CD14-positive monocyte (primary cell): ENCODE results near the gene PANX1. TPM values are rescaled to one million over a fixed set of nuclear protein-coding genes. Genes with fewer than 3 reads are reported as not detected.
A peak's percentile ranks its signal among the peaks of the same experiment; 100 is the strongest.

ENCODE experiments used
- DNase-seq, 3 donors: peaks; one replicate each; pipeline ENCODE4 v3.0.0-alpha.2; 2011 to 2022
- H2AFZ ChIP-seq: 2 replicates; pipeline ENCODE4 v1.6.0; 2012; ENCODE audit warnings: mild to moderate bottlenecking, low read depth, low read length, inconsistent platforms; ENCODE audit not compliant: insufficient read depth, poor library complexity, severe bottlenecking
- H3K27ac ChIP-seq, 2 donors: 1 replicate in 1 of 2; 2 replicates in 1 of 2; pipeline ENCODE4 v1.5.1; 2012 to 2013; ENCODE audit warnings: low read length in 2 of 2, control low read depth in 1 of 2, inconsistent platforms in 1 of 2, low read depth in 1 of 2, mild to moderate bottlenecking in 1 of 2
- H3K27me3 ChIP-seq, 2 donors: one replicate each; pipeline versions ENCODE4 v1.6.0 to v1.6.1; 2011 to 2013; ENCODE audit warnings: low read length in 2 of 2; ENCODE audit not compliant: control insufficient read depth in 2 of 2, insufficient read depth in 2 of 2
- H3K36me3 ChIP-seq, 2 donors: replicated peaks in 1 of 2; 1 replicate in 1 of 2; 2 replicates in 1 of 2; pipeline versions ENCODE4 v1.5.1 to v1.6.1; 2012 to 2013; ENCODE audit warnings: low read length in 2 of 2, control low read depth in 1 of 2, inconsistent platforms in 1 of 2, mild to moderate bottlenecking in 1 of 2; ENCODE audit not compliant: insufficient read depth in 2 of 2, control insufficient read depth in 1 of 2
- H3K4me1 ChIP-seq, 2 donors: 1 replicate in 1 of 2; 2 replicates in 1 of 2; pipeline versions ENCODE4 v1.5.1 to v1.6.1; 2012 to 2013; ENCODE audit warnings: low read length in 2 of 2, control low read depth in 1 of 2, inconsistent platforms in 1 of 2, mild to moderate bottlenecking in 1 of 2, moderate library complexity in 1 of 2; ENCODE audit not compliant: insufficient read depth in 2 of 2, control insufficient read depth in 1 of 2
- H3K4me2 ChIP-seq: replicated peaks from 2 replicates; pipeline ENCODE3; 2012; ENCODE audit warnings: low read length, moderate library complexity, mild to moderate bottlenecking; ENCODE audit not compliant: poor library complexity, severe bottlenecking; ENCODE audit errors: extremely low read depth
- H3K4me3 ChIP-seq, 3 experiments: fragments of 200-600 bp in 1 of 3; sonication (generic) in 1 of 3; replicated peaks in 1 of 3; 1 replicate in 2 of 3; 2 replicates in 1 of 3; pipeline ENCODE4 v1.5.1; 2011 to 2013; ENCODE audit warnings: low read length in 3 of 3, mild to moderate bottlenecking in 3 of 3, control low read depth in 2 of 3, low read depth in 2 of 3, inconsistent platforms in 1 of 3, moderate library complexity in 1 of 3
- H3K79me2 ChIP-seq: 2 replicates; pipeline ENCODE4 v1.6.0; 2012; ENCODE audit warnings: mild to moderate bottlenecking, control low read depth, inconsistent platforms, low read length, moderate library complexity; ENCODE audit not compliant: insufficient read depth
- H3K9ac ChIP-seq: 2 replicates; pipeline ENCODE4 v1.6.0; 2017; ENCODE audit warnings: low read length, mild to moderate bottlenecking; ENCODE audit not compliant: insufficient read depth, poor library complexity, severe bottlenecking
- H3K9me3 ChIP-seq, 2 donors: replicated peaks in 1 of 2; 1 replicate in 1 of 2; 2 replicates in 1 of 2; pipeline versions ENCODE4 v1.5.1 to v1.6.1; 2012 to 2013; ENCODE audit warnings: low read length in 2 of 2, control low read depth in 1 of 2; ENCODE audit not compliant: control insufficient read depth in 1 of 2, insufficient read depth in 1 of 2
- H4K20me1 ChIP-seq: 2 replicates; pipeline ENCODE4 v1.6.0; 2012; ENCODE audit warnings: mild to moderate bottlenecking, low read length, control low read depth, moderate library complexity; ENCODE audit not compliant: insufficient read depth
- H3K27ac Mint-ChIP-seq, 7 donors: one replicate each; pipeline ENCODE4 v1.8.0; 2020; ENCODE audit warnings: mild to moderate bottlenecking in 7 of 7, mixed read lengths in 7 of 7, moderate library complexity in 6 of 7, inconsistent platforms in 2 of 7
- H3K27me3 Mint-ChIP-seq, 3 donors: one replicate each; pipeline ENCODE4 v1.8.0; 2021 to 2022; ENCODE audit warnings: low read depth in 3 of 3, mild to moderate bottlenecking in 3 of 3, mixed read lengths in 3 of 3, moderate library complexity in 3 of 3, inconsistent platforms in 1 of 3
- H3K36me3 Mint-ChIP-seq, 2 donors: one replicate each; pipeline ENCODE4 v1.8.0; 2020; ENCODE audit warnings: mixed read lengths in 2 of 2, inconsistent platforms in 1 of 2, mild to moderate bottlenecking in 1 of 2
- H3K4me1 Mint-ChIP-seq: one replicate; pipeline ENCODE4 v1.8.0; 2020; ENCODE audit warnings: mild to moderate bottlenecking, mixed read lengths
- H3K4me3 Mint-ChIP-seq, 2 donors: one replicate each; pipeline ENCODE4 v1.8.0; 2020; ENCODE audit warnings: mild to moderate bottlenecking in 2 of 2, mixed read lengths in 2 of 2, moderate library complexity in 1 of 2
- H3K9me3 Mint-ChIP-seq, 7 donors: one replicate each; pipeline ENCODE4 v1.8.0; 2020 to 2022; ENCODE audit warnings: mixed read lengths in 7 of 7, mild to moderate bottlenecking in 6 of 7, moderate library complexity in 6 of 7, inconsistent platforms in 2 of 7
- WGBS: methylation state at CpG from one replicate; pipeline ENCODE4 v1.1.5; 2013; ENCODE audit warnings: missing lambda C conversion rate; ENCODE audit not compliant: insufficient coverage; 5-methylcytosine and 5-hydroxymethylcytosine counted together
- intact Hi-C, 2 donors: fragments of 100-400 bp; cut with micrococcal nuclease; formaldehyde crosslinking; loops; one replicate each; pipeline versions ENCODE4 v1.15.0 to v1.15.1; 2023
- polyA plus RNA-seq, 3 donors: library from polyadenylated mRNA; depleted of rRNA in 1 of 3; unstranded in 2 of 3; stranded (reverse) in 1 of 3; fragments of 300-500 nt in 2 of 3; fragments of >200 nt in 1 of 3; fragmentation: Illumina TruSeq in 2 of 3; gene quantifications; 1 replicate in 2 of 3; 2 replicates in 1 of 3; pipeline ENCODE4 v1.2.3, GENCODE V29; 2012 to 2021
- TF ChIP-seq, protein P1 (sequence below): fragments of 200-600 bp; IDR thresholded peaks from one replicate; pipeline ENCODE4 v1.8.0; 2022; ENCODE audit warnings: antibody characterized with exemption, mild to moderate bottlenecking

The PANX1 gene
- polyA plus RNA-seq, 3 donors: 6.9 to 15.7 (median 12.7) TPM

DNA sequence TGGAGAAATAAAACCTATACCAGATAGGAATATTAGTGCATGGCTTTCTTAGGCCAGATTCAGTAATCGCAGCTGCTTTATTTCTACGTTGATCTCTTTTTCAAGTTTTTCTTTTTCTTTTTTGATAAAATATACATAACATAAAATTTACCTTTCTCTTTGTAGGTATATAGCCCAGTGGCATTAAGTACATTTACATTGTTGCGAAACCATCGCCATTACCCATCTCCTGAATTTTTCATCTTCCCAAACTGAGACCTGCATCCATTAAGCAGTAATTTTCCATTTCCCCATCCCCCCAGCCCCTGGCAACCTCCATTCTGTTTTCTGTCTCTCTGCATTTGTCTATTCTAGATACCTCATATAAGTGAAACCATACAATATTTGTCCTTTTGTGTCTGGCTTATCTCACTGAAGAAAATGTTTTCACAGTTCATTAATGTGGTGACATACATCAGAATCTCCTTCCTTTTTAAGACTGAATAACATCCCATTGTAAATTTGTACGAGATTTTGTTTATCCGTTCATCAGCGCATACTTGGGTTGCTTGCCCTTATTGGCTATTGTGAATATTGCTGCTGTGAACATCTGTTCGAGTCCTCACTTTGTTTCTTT, 41.4 kb downstream of the PANX1 start:
- Mint-ChIP-seq H3K27me3 (peaks cover 0 to 2% (median 0%) of the 10 kb centered on the region in 3 donors), H3K36me3 (peaks cover 17 to 32% of the 10 kb centered on the region in 2 donors), H3K4me1 (peaks cover 6% of the 10 kb centered on the region), H3K9me3 (peaks cover 0 to under 1% (median 0%) of the 10 kb centered on the region in 7 donors), H3K27ac (peak overlapping the region in 1 of 7 donors; percentile 22), H3K4me3 (no peak overlapping the region)
- intact Hi-C loops: no loop called here
- H3K36me3 ChIP-seq: peaks cover 6 to 33% of the 10 kb centered on the region in 2 donors
- H3K27ac ChIP-seq: no peak overlapping the region
- H3K79me2 ChIP-seq: peaks cover 32% of the 10 kb centered on the region
- H2AFZ ChIP-seq: no peak overlapping the region
- H3K4me2 ChIP-seq: no peak overlapping the region
- DNase-seq: no peak
- peaks cover 89% of the 10 kb centered on the region for H4K20me1 ChIP-seq
- peaks cover 0 to 4% of the 10 kb centered on the region in 2 donors for H3K9me3 ChIP-seq
- H3K4me1 ChIP-seq: peaks cover 0 to 5% of the 10 kb centered on the region in 2 donors
- H3K9ac ChIP-seq: no peak overlapping the region
- TF ChIP-seq, protein P1, sequence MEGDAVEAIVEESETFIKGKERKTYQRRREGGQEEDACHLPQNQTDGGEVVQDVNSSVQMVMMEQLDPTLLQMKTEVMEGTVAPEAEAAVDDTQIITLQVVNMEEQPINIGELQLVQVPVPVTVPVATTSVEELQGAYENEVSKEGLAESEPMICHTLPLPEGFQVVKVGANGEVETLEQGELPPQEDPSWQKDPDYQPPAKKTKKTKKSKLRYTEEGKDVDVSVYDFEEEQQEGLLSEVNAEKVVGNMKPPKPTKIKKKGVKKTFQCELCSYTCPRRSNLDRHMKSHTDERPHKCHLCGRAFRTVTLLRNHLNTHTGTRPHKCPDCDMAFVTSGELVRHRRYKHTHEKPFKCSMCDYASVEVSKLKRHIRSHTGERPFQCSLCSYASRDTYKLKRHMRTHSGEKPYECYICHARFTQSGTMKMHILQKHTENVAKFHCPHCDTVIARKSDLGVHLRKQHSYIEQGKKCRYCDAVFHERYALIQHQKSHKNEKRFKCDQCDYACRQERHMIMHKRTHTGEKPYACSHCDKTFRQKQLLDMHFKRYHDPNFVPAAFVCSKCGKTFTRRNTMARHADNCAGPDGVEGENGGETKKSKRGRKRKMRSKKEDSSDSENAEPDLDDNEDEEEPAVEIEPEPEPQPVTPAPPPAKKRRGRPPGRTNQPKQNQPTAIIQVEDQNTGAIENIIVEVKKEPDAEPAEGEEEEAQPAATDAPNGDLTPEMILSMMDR: no peak
- no peaks in the 10 kb centered on the region for H3K27me3 ChIP-seq
- 100% methylated on average over 1 of the region's 8 CpGs for WGBS
- no peak overlapping the region for H3K4me3 ChIP-seq

DNA sequence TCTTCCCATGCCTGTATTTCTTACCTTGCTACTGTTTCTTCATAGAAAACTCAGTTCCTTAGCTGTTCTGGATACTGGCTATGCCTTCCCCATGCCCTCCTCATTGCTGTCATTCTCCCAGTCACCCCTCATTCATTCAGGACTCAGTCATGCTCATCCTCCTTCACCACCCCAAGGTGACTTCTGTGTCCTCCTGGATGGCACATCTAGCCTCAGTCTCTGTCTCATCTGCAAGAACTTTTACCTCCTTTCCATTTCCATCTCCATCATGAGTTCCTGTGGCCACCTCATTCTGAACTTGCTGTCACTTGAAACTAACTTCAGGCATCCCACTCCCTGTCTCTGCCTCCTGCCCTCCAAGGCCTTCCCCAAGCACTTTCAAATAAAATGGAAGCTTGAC, 42.3 kb downstream of the PANX1 start:
- Mint-ChIP-seq H3K4me1 (peaks cover 6% of the 10 kb centered on the region), H3K27me3 (peaks cover 0 to 2% (median 0%) of the 10 kb centered on the region in 3 donors), H3K27ac (peak overlapping the region in 2 of 7 donors; percentile 3 to 13), H3K9me3 (no peaks in the 10 kb centered on the region), H3K36me3 (peaks cover 17 to 32% of the 10 kb centered on the region in 2 donors), H3K4me3 (no peak overlapping the region)
- Histone ChIP-seq H2AFZ (no peak overlapping the region), H3K4me3 (no peak overlapping the region), H3K36me3 (peaks cover 6 to 39% of the 10 kb centered on the region in 2 donors), H3K79me2 (peaks cover 31% of the 10 kb centered on the region), H3K27ac (no peak overlapping the region), H3K9ac (no peak overlapping the region), H3K4me2 (no peak overlapping the region), H3K4me1 (peaks cover 0 to 5% of the 10 kb centered on the region in 2 donors), H4K20me1 (peaks cover 98% of the 10 kb centered on the region), H3K9me3 (no peaks in the 10 kb centered on the region), H3K27me3 (no peaks in the 10 kb centered on the region)
- intact Hi-C loops: no loop called here
- no peak for DNase-seq
- TF ChIP-seq, protein P1: no peak
